ELF-1 (cell line): ENCODE data around the gene C17orf114.
"Not testable (repeated sequence)": the region's sequence is repeated elsewhere in the genome, so short reads cannot be mapped to it uniquely, and the experiment has no call there.

Experiments
- DNase-seq: peaks from one replicate; pipeline ENCODE4 v3.0.0-alpha.2; 2016; ENCODE audit warnings: low read depth, low spot score

C17orf114 gene

DNA sequence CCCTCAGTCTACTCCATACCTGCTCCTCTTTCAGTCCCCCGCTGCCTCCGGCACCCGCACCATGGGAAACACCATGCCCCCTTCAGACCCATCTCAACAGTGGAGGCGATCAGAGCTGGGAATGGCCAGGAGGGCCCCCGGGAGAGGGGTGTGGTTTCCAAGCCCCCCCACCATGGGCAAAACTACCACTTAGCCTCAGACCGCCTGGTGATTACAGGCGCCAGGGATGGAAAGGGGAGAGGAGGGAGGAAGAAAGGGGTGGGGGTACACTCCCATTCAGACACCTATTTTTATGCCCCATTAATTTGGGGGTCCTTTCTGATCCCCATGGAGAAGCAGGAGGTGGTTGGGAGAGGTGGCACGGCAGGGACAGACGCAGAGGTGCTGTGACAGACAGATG lies at the start of gene C17orf114:
Gene C17orf114 (minus strand): TSS at position 101 of the 400 bp plus-strand sequence.
- DNase-seq, result no peak

DNA sequence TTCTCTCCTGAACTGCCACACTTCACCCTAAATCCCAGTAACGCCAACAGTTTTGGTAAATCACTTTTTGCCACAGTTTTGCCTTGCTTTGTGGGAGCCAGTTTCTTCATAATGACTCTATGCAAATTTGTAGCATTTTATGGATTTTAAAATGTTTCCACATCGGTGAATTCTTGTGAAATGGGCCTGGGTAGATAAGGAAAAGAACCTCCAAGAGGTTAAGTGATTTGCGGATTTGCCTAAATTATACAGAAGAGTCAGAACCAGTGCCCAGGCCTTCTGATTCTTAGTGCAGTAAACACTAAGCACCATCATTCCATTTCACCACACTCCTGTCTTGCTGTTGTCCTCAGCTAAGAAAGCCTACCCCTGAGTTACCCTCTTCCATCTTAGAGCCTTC lies 49.0 kb upstream of the C17orf114 start:
- DNase-seq, result no peak

DNA sequence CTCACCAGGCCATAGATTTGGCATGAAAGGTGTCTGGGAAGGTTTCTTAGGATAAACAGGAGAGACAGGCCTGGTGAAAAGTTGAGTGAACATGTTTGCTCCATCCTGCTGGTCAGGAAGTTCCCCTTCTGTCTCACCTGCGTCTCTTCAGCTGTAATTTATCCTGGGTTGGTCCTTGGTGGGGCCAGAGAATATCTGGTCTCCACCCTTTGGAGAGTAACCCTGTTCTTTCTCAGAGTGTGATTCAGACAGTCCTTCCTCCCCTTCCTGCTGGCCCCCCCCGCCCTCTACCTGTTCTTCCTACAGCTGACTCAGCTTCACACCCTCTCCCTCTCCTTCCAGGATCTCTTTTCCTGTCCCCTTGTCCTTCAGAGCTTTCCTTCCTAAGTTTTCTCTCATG lies 48.1 kb upstream of the C17orf114 start:
- no peak for DNase-seq

DNA sequence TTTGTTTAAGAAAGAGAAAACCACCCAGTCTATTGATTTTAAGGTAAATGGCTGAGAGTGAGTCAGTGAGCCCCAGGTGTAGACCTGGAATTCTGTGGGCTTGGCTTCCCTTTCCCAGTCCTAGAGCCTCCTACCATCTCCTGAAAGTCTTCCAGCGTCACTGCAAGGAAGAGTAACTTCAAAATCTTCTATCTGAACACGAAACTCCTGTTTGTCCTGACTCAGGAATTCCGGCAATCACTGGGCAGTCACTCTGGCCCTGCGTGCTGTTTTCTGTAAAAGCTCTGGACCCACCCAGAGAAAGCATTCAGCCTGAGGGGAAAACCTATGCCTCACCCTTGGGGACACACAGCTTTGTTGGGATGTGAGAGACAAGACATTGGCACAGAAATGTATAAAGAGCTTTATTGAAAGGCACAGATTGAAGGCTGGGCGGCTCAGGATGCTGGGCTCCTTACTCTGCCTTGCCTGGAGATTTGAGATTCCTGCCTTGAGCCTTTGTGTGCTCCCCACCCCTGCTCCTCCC lies 46.9 kb upstream of the C17orf114 start:
- peak; percentile 90 for DNase-seq

DNA sequence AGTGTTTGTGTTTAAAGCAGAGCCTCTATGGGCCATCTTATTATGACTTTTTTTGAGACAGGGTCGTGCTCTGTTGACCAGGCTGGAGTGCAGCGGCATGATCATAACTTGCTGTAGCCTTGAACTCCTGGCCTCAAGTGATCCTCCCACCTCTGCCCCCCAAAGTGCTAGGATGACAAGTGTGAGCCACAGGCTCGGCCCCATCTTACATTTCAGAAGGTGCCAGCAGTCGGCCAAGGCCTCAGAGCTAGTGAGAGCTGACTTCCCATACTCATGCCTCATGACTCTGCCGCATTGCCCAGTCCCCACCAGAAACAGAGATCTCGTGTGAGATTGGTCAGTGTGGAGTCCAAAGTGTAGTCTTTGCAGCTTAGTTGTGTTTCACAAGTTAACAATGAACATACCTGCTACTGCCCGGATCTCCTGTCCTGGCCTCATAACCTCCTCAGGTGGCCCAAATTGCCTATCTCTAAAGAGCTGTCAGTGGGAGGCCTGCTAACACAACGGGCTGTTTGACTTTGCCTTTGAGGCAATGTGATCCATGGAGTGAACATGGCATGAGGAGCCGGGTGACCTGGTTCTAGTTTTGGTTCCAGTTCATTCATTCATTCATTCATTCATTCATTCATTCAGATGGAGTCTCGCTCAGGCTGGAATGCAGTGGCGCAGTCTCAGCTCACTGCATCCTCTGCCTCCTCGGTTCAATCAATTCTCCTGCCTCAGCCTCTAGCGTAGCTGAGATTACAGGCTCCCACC lies 44.7 kb upstream of the C17orf114 start:
- DNase-seq, result no peak

DNA sequence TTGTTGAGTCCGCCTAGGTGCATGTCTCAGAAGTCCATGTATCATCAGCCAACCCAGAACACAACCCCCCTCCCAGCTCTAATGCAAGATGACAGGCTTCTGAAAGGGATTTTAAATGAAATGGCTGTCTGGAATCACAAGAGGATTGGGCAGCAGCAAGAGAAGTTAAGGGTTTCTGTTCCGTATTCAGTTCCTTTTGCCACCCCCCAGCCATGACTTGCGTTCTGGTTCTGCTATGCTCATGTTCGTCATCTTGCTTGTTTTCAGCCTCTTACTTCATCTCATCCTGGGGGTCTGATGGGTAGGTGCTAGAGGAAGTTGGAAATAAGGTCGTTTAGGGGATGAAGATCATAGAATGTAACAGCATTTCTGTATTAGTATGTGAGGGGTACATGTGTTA lies 43.0 kb upstream of the C17orf114 start:
- DNase-seq, result no peak

DNA sequence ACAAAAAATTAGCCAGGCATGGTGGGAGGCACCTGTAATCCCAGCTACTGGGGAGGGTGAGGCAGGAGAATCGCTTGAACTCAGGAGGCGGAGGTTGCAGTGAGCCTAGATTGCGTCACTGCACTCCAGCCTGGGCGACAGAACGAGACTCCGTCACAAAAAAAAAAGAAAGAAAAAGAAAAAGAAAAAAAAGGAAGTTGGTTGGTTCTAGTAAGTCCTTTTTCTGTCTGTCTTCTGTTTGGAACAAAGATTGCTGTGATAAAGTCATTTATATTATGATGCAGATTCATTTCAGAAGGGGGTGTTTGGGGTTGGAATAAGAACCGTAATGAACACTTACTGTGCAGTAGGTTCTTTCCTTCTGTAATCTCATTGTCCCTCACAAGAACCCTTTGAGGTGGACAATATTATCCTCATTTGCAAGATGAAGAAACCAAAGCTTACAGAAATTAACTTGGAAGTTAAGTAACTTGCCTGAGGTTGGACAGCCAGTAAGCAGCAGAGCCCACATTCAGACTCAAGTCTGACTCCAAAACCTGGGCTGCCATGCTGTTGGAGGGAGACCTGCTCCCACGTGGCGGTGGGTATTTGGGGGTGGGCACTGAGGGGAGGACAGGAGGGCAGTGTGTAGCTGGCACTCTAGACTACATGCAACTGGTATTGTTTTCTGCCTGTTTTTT lies 41.3 kb upstream of the C17orf114 start:
- no peak for DNase-seq

DNA sequence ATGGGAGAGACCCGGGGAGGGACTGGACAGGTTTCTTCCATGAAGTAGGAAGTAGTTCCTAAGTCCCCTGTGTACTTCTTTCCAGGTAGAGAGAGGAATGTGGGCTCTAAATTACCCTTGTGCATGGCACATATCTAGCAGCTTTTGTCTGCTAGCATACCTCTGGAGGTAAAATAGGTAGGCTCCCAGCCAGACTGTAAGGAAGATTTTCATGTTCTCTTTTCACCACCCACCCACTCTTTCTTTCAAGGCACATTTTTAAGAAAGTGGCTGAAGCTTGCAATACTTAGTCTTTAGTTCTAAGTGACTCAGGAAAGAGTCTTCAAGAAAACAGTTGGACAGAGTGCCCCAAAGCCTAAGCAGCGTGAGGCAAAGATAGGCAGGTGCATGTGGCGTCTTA lies 40.2 kb upstream of the C17orf114 start:
- DNase-seq, result no peak

DNA sequence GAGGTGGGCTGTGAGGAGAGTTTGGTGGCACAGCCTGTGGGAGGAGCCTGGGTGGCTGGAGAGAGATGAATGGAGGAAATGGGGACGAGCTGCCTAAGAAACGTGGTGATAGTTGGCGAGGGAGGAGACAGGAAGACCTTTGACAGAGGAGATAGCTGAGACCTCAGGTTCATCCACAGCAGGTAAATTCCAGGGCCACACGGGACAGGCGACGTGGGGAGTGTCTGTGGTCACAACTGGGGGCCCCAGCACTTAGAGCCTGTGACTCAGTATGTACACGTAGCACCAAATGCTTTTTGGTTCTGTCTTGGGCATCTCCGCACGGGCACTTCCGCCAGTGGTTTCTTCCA lies 38.7 kb upstream of the C17orf114 start:
- no peak for DNase-seq

DNA sequence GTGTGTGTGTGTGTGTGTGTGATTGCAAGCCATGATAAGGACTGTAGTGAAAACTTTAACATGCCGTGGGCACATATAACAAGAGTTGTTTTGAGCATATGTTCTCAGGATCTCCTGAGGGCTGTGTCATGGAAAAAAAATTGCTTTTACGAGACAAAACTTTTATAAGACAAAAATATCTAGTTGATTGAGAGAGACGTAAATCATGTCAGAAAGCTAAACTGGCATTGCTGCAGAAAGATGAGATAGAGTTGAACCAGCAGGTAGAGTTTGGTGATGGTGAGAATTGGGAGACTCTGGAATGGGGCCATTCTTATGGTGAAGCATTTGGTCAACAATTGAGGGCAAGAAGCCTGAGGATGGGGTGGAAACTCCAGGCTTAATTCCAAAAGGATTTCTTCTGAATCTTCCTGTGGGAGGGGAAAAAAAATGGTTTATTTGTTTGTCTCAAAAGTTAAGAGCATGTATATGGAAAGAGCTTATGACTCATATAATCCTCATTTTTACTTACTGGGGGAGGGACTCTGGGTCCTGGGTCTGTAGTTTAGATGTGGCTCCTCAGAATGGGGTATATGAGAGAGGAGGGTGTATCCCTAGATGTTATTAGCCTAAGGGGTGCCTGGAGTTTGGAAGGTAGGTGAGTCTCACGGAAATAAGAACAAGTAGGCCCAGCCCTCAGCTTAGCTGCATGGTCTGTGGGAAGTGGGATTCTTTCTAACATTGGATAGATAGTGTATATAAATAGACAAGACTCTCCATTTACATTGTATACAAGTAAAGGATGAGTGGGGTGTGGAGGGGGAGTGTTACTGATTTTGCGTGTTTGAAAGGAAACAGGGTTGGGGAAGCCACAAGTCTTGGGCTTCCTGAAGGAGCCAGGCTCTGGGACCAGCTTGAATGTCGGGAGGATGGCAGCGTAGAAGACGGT lies 38.1 kb upstream of the C17orf114 start:
- DNase-seq, result no peak

DNA sequence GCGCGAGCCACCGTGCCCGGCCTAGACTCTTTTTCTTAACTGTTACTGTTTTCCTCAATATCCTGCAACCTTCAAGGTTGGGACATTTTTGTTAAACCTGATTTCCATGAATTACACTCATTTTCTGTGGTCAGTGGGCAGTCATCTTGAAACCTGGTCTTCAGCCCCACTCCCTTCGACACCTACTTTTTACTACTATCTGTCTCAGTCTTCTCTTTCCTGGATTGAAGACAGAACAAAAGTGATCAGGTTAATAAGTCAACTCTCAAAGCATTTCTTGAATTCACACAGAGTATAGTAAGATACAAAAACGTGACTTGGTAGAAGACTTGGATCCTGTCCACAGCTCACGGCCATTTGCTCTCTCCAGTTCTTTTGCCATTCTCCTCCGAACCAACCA lies 37.1 kb upstream of the C17orf114 start:
- no peak for DNase-seq

DNA sequence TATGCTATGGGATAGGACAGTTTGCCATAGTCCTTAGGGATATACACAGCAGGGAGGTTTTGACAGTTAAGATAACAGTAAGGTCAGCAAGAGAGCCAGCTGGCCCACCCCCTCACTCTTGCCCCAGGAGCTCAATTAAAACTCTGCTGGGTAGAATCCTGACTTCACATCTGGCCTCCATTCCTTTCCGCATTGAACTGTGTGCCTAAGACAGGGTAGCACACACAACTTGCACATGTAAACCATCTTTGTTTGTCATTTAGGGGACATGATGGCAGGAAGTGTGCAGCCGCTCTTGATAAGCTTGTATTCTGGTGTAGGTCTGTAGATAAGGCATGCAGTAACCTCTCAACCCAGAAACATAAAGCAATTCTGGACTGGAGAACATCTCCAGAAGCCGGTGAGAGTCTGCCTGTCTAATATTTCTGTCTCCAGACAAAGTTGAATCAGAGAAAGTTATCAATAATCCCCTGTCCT lies 36.2 kb upstream of the C17orf114 start:
- DNase-seq, result no peak

DNA sequence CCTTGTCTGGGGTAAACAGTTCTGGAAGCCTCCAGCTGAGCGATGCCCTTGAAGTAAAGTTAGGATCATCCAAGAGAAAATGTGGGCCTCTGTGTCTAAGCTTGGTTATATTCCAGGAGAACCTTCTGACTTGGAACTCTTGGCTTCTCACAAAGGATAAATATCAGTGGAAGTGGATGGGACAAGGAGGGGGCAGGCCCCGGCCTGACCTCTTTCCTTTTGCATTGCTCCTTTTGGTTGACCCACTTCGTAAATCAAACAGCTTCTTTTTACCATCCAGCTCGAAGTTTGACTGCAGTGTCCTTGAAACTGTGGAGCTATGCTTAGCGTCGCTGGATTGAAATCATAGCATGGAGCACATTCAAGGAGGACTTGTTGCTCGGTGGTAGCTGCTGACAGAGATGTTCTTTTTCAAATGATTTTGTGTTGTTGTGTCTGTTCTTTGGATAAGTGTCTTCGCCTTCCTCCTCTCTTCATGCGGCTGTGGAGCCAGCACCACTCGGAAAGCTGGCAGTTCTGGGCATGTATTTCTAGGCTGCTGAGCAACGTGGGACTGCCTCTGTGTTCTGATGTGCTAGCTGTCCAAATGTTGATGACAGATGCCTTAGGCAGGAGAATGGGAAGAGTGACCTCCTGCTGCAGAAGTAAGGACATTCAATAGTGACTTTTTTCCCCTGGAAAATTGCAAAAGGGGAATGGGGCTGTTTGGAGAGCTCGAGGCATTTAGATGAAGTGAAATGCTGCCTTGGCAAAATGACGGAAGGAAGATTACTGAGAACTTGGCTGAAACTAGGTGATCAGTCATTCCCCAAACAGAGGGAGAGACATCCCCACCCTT lies 35.6 kb upstream of the C17orf114 start:
- peak; percentile 25 for DNase-seq

DNA sequence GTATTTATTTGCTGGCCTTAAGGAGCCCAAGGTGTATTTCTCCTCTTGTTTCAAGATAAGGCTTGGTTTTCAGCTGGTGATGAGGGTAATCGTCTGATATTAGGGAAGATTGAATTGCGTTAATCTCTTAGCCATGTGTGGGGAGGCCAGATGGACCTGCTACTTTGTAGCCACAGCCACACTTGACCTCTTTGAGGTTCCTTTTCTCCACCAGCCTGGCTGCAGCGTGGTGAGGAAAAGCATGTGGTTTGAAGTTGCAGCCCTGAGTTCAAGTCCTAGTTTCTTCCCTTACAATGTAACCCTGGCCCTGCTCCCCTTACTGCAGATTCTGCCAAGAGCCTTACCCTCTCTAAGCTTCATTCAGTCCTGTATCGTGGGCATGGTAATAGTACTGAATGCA lies 34.1 kb upstream of the C17orf114 start:
- no peak for DNase-seq

DNA sequence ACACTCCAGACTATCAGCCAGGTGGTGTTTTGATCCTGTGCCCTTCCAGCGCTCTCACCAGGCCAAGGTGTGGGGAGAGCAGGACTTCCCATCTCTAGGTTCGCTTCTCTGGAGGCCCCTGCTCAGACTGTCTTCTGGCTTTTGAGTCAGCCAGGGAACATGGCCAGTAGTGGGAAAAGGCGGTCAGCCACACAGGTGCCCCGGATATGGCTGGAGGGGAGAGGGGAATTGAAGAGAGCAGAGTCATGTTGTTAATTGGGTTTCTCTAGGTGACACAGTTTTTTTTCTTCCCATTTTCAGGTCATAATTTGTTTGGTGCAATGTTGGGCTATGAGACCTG lies 32.5 kb upstream of the C17orf114 start:
- DNase-seq, result no peak

DNA sequence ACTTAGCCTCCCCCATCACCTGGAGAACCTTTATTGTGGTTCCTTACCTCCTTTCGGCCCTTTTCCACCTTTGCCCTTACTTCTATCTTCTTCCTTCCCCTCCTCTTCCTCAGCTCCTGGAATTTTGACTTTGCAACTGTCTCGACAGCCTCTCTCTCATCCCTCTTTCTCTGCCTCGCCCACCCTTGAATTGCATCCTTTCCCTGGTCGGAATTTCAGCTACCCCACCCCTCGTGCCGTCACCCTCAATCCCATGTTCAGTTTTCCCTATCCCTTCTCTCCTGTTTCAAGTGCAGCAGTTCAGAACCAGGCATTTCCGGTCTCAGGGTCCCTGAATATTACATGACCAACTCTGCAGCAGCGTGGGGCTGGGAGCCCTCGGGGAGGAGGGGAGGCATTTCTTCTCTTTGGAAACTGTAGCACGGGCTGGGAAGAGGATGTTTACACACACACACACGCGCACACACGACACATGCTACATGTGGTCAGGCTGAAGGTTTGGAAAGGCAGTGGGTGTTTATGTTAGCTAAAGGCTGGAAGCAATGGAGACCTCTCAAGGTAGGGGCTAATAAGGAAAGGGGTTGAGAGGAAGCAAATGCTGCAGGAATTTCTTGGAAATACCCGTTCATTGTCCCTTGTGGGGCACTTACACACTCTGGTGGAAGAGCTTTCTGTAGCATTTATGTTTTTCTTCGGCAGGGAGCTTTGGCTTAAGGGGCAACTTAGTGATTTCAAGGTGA lies 32.0 kb upstream of the C17orf114 start:
- DNase-seq, result peak; percentile 45

DNA sequence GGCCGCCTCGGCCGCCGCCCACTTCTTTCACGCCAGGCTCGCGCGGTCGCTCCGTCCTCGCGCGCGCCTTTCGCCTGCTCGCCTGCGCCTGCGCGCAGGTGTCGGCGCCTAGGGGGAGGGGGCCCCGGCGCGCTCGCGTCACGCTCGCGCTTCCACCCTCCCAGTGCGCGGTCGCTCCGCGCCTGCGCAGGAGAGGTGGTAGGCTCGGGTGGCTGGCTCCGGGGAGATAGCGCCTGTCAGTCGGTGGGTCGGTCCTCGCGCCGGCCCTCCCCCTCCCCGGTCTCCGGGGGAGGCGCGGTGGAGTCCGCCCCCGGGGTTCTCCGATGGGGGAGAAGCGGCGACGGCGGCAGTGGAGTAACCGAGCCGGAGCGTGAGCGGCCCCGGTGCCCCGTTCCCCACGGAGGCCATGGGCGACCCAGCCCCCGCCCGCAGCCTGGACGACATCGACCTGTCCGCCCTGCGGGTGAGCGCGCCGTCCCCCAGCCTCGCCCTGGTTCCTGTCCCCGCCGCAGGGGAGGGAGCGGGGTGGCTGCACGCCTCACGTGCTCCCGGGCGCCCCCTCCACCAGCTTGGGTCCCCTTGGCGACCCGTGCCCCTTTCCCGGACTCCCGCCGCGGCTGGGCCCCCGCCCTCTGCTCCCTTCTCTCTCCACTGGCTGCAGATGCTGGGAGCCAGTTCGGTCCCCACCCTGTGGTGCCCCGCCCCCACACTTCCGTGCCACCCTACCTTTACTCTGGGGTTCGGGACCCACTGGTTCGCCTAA lies 31.2 kb upstream of the C17orf114 start, which contains the start of gene MINK1:
Gene MINK1 (plus strand): TSS at position 163 of the 763 bp plus-strand sequence. CDS start 244 bp downstream, at position 407.
- peak; percentile 93 for DNase-seq

DNA sequence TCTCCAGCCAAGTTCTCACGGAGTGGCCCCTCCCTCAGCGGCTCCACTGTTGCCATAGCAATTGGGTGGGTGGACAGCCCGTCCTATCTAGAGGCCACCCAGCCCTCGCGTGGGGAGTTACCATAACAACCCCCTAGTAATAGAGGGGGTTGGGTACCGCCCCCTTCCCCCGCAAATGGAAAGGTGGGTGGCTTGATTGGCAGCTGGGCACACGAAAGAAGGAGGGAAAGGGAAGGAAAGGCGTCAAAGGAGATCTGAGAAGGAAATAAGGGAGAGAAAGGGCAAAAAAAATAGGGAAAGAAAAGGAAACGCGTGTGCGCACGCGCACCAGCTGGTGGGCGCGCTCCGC lies 30.7 kb upstream of the C17orf114 start:
- DNase-seq, result not testable (repeated sequence)

DNA sequence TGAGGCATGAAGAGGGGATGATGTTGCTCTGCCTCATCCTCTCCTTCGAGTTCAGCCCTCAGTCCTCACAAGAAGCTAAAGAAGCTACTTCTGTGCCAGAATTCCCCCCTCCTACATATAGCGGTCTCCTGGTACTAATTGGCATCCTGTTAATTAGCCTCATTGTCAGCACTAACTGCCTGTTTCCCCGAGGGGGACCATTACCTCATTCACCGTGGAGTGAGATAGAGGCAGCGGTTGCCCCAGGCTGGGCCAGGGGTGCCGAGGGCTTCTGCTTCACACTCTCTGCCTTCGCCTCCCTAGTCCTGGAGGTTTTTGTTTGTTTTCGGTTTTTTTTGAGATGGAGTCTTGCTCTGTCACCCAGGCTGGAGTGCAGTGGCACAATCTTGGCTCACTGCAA lies 25.3 kb upstream of the C17orf114 start:
- DNase-seq, result peak; percentile 78
